ENCODE data around the gene ATP6V1B1. TPM values are rescaled to one million over a fixed set of nuclear protein-coding genes. Genes with fewer than 3 reads are reported as not detected.
"Not testable (repeated sequence)": the region's sequence is repeated elsewhere in the genome, so short reads cannot be mapped to it uniquely, and the experiment has no call there.

Gene ATP6V1B1
- polyA plus RNA-seq, 3 donors from 2014 or later, result not detected

DNA sequence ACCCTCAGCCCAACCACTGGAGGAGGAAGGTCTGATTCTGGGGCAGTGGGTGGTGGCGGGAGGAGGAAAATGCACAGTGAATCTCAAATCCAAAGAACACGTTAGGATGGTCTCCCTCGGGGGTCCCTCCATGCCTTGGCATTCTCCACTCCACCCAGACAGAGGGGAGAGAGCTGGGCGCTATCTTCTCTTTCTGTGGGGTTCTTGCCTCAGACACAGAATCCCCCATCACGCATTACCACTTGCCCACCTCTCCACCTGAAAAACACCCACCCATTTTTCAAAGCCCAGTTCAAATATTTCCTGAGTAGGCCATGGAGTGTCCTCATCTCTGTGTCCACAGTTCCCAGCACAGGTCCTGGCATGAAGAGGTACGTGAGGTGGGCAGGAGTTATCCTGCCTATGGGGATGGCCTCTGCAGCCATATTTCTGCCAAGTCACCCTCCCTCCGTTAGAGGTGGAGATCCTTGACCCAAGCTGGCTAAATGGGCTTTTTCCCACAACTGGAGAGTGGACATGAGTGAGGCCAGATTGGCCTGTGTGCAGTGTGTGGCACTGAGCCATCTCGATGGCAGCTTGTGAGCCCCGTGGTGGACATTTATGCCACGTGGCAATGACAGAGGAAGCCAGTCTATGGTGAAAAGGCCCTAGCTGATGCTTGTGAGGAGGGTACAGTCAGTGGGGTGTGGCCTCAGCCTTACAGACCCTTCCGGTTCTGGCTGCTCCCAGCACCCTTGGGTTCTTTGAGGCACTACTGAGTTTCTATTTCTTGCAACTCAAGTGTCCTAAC lies 68.5 kb downstream of the ATP6V1B1 start:
- H3K9me3 Mint-ChIP-seq, result no peaks in the 10 kb centered on the region
- H3K27ac Mint-ChIP-seq, result no peak overlapping the region
- DNase-seq, result no peak
- peaks cover 9 to 13% of the 10 kb centered on the region in 2 donors for H3K4me1 Mint-ChIP-seq
- H3K36me3 Mint-ChIP-seq, result no peaks in the 10 kb centered on the region
- peaks cover 3 to 10% (median 4%) of the 10 kb centered on the region in 3 donors for H3K27me3 Mint-ChIP-seq (ENCODE audit: low read depth in 3 of 3)
- no peak overlapping the region for H3K4me3 Mint-ChIP-seq

DNA sequence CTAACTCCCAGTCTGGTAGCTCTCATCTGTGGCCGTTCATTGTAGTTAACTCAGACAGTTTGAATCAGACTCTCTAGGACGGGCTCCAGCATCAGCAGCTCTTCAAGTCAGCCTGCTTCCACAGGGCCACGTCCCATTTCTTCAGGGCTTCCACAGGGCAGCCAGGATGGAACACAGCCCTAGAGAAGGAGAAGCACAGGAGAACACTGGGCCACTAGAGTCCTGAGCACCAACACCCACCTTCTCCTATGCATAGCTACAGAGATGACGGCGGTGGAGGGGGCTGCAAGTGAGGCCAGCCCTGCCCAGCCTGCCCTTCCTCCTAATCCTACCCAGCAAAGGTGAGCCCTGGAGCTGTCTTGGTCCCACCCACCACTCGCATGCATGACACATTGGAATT lies 69.2 kb downstream of the ATP6V1B1 start:
- Mint-ChIP-seq H3K4me1 (peaks cover 9 to 13% of the 10 kb centered on the region in 2 donors), H3K4me3 (no peak overlapping the region), H3K27me3 (ENCODE audit: low read depth in 3 of 3) (peaks cover 3 to 10% (median 5%) of the 10 kb centered on the region in 3 donors), H3K36me3 (no peaks in the 10 kb centered on the region), H3K27ac (no peak overlapping the region), H3K9me3 (peaks cover 0 to under 1% (median 0%) of the 10 kb centered on the region in 6 donors)
- no peak for DNase-seq

GRCh38 chr2:71005271-71006202 lies 69.8 kb downstream of the ATP6V1B1 start:
- Mint-ChIP-seq H3K36me3 (no peaks in the 10 kb centered on the region), H3K4me1 (peaks cover 8 to 9% of the 10 kb centered on the region in 2 donors), H3K27me3 (ENCODE audit: low read depth in 3 of 3) (peaks cover 6 to 9% (median 6%) of the 10 kb centered on the region in 3 donors), H3K9me3 (peaks cover 0 to 4% (median 0%) of the 10 kb centered on the region in 6 donors), H3K4me3 (no peak overlapping the region), H3K27ac (no peak overlapping the region)
- DNase-seq, result no peak

- H3K4me3 Mint-ChIP-seq, result no peak overlapping the region
- H3K9me3 Mint-ChIP-seq, result peaks cover 0 to 4% (median 0%) of the 10 kb centered on the region in 6 donors
- no peaks in the 10 kb centered on the region for H3K36me3 Mint-ChIP-seq
- peaks cover under 1 to 1% of the 10 kb centered on the region in 2 donors for H3K4me1 Mint-ChIP-seq
- DNase-seq, result no peak
- H3K27me3 Mint-ChIP-seq (ENCODE audit: low read depth in 3 of 3), result peaks cover 6 to 10% (median 9%) of the 10 kb centered on the region in 3 donors
- H3K27ac Mint-ChIP-seq, result no peak overlapping the region
Measured at GRCh38 chr2:71006323-71006722, 70.6 kb downstream of the ATP6V1B1 start.

DNA sequence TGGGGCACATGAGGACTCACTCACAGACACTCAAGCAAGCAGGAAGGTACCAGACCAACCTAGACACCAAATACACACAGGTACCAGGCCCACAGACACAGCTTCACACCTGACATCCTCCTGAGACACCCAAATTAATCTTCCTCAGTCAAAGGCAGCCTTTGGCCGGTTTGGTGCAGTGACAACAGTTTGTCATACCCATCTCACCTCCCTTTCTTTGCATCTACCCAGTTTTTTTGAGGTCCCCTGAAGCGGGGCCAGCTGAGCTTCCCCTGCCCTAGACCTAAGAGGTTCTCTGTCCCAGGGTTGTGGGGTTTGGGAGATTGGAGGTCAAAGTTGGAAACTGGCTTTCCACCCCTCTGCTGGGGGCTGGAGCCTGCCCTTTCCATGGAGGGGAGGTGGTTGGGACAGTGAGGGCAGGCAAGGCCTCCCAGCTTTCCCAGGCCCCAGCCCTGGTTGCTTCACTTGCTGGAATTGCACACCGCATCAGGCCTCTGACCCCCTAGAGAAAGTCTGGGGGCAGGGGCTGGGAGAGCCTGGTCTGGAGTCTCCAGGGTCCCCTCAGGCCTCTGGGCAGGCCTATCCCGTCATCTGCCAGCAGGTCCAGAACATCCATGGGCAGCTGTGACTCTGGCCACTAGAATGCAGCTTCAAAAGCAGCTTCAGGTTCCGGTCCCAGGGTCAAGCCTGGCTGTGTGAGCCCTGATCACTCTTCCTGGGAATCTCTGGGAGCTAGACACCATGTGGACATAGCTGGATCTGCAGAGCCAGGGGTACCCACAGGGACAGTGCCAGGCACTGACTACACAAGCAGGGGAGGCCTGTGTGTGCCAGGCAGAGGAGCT lies 71.5 kb downstream of the ATP6V1B1 start:
- Mint-ChIP-seq H3K4me3 (no peak overlapping the region), H3K27me3 (ENCODE audit: low read depth in 3 of 3) (peaks cover 6 to 14% (median 11%) of the 10 kb centered on the region in 3 donors)
- DNase-seq, result no peak

GRCh38 chr2:71008342-71008741 lies 72.6 kb downstream of the ATP6V1B1 start:
- peaks cover 6 to 14% (median 9%) of the 10 kb centered on the region in 3 donors for H3K27me3 Mint-ChIP-seq (ENCODE audit: low read depth in 3 of 3)
- no peak for DNase-seq
- no peak overlapping the region for H3K4me3 Mint-ChIP-seq
- H3K9me3 Mint-ChIP-seq, result peaks cover 0 to 4% (median 0%) of the 10 kb centered on the region in 6 donors
- H3K36me3 Mint-ChIP-seq, result no peaks in the 10 kb centered on the region
- no peak overlapping the region for H3K27ac Mint-ChIP-seq
- no peaks in the 10 kb centered on the region for H3K4me1 Mint-ChIP-seq

More for the DNA sequence above, 71.5 kb downstream of the ATP6V1B1 start:
- Mint-ChIP-seq H3K27ac (no peak overlapping the region), H3K4me1 (no peaks in the 10 kb centered on the region), H3K9me3 (peaks cover 0 to 4% (median 0%) of the 10 kb centered on the region in 6 donors), H3K36me3 (no peaks in the 10 kb centered on the region)

GRCh38 chr2:71011786-71012185 lies 76.1 kb downstream of the ATP6V1B1 start:
- not testable (repeated sequence) for H3K4me1 Mint-ChIP-seq

More at GRCh38 chr2:71011786-71012185, 76.1 kb downstream of the ATP6V1B1 start:
- H3K4me3 Mint-ChIP-seq, DNase-seq, H3K9me3 Mint-ChIP-seq, H3K27ac Mint-ChIP-seq, H3K36me3 Mint-ChIP-seq: not testable (repeated sequence)
- peaks cover 4 to 12% (median 9%) of the 10 kb centered on the region in 3 donors for H3K27me3 Mint-ChIP-seq (ENCODE audit: low read depth in 3 of 3)

Other genes with a start within 250 kb of the ATP6V1B1 start
- not detected for gene ADD2, start 167.7 kb upstream of the ATP6V1B1 start, polyA plus RNA-seq
- gene FIGLA, start 145.3 kb upstream of the ATP6V1B1 start, polyA plus RNA-seq, result under 1 TPM in 1 of 3 donors, not detected in 2; 0.53 TPM
- not detected for gene CLEC4F, start 115.3 kb upstream of the ATP6V1B1 start, polyA plus RNA-seq
- gene CD207, start 100.1 kb upstream of the ATP6V1B1 start, polyA plus RNA-seq, result under 1 TPM in 2 of 3 donors, not detected in 1; 0.20 TPM
- not detected for gene VAX2, start 35.3 kb upstream of the ATP6V1B1 start, polyA plus RNA-seq
- gene ANKRD53, start 42.7 kb downstream of the ATP6V1B1 start, polyA plus RNA-seq, result under 1 TPM; 0.18 to 0.51 (median 0.30) TPM
- gene TEX261, start 59.0 kb downstream of the ATP6V1B1 start, polyA plus RNA-seq, result 10 to 100 TPM; 25.8 to 44.7 (median 41.9) TPM
- 10 to 100 TPM; 68.5 to 85.7 (median 79.4) TPM for gene NAGK, start 132.7 kb downstream of the ATP6V1B1 start, polyA plus RNA-seq
- 10 to 100 TPM; 13.7 to 23.6 (median 16.3) TPM for gene MCEE, start 194.3 kb downstream of the ATP6V1B1 start, polyA plus RNA-seq
- 10 to 100 TPM in 2 of 3 donors, 1 to 10 TPM in 1; 7.7 to 22.6 (median 13.4) TPM for gene MPHOSPH10, start 194.7 kb downstream of the ATP6V1B1 start, polyA plus RNA-seq